Measurements from ENCODE around the gene RPS15. TPM values are rescaled to one million over a fixed set of nuclear protein-coding genes. Genes with fewer than 3 reads are reported as not detected.

Gene RPS15
- total and polyA plus RNA-seq, 8 donors, result 596 to 1,709 (median 905) TPM

- Histone ChIP-seq H3K27ac (no peak overlapping the region), H3K4me1 (peaks cover 0 to 3% (median 0%) of the 10 kb centered on the region in 3 donors), H3K4me3 (no peak overlapping the region), H3K27me3 (no peaks in the 10 kb centered on the region), H3K9me3 (no peaks in the 10 kb centered on the region), H3K36me3 (no peaks in the 10 kb centered on the region)
- FAIRE-seq (no peak), DNase-seq (peak in 1 of 6 donors; percentile 62), ATAC-seq (no peak)
- no peak for TF ChIP-seq CTCF (IDR thresholded peaks at IDR 0.05)
- 91 to 93% methylated on average over 23 of the region's 23 CpGs for WGBS, 2 donors
- intact Hi-C loops (cut with DNase I), result no loop called here
These were observed 45.8 kb downstream of the RPS15 start for GRCh38 chr19:1483979-1484428.

GRCh38 chr19:1486720-1487575, 48.8 kb downstream of the RPS15 start:
- H3K9me3 ChIP-seq, result no peaks in the 10 kb centered on the region
- H3K4me1 ChIP-seq, result peaks cover 0 to 12% (median 12%) of the 10 kb centered on the region in 3 donors
- TF ChIP-seq CTCF (IDR thresholded peaks at IDR 0.05), result no peak
- no peak overlapping the region for H3K27ac ChIP-seq
- FAIRE-seq (no peak), DNase-seq (peak in 2 of 6 donors; percentile 15 to 65), ATAC-seq (no peak)
- H3K27me3 ChIP-seq, result no peaks in the 10 kb centered on the region
- no peak overlapping the region for H3K4me3 ChIP-seq
- intact Hi-C loops (cut with DNase I), result no loop called here
- H3K36me3 ChIP-seq, result no peaks in the 10 kb centered on the region
- 94 to 97% methylated on average over 52 to 56 of the region's 56 CpGs for WGBS, 2 donors

GRCh38 chr19:1487576-1488281, 49.5 kb downstream of the RPS15 start:
- peak in 3 of 6 donors; percentile 22 to 78 (median 45) for DNase-seq
- intact Hi-C loops (cut with DNase I), result no loop called here
- no peak overlapping the region for H3K27ac ChIP-seq
- WGBS, 2 donors, result 88 to 94% methylated on average over 38 to 40 of the region's 40 CpGs
- no peak overlapping the region for H3K4me3 ChIP-seq
- ATAC-seq, result no peak
- H3K9me3 ChIP-seq, result no peaks in the 10 kb centered on the region
- no peak for TF ChIP-seq CTCF (IDR thresholded peaks at IDR 0.05)
- H3K27me3 ChIP-seq, result no peaks in the 10 kb centered on the region
- no peak for FAIRE-seq
- H3K36me3 ChIP-seq, result no peaks in the 10 kb centered on the region
- H3K4me1 ChIP-seq, result peaks cover 0 to 19% (median 12%) of the 10 kb centered on the region in 3 donors

GRCh38 chr19:1488282-1488601, 50.0 kb downstream of the RPS15 start:
- DNase-seq, result peak in 1 of 6 donors; percentile 19
- Histone ChIP-seq H3K27ac (no peak overlapping the region), H3K27me3 (no peaks in the 10 kb centered on the region), H3K36me3 (no peaks in the 10 kb centered on the region), H3K4me3 (no peak overlapping the region), H3K4me1 (peaks cover 0 to 24% (median 12%) of the 10 kb centered on the region in 3 donors), H3K9me3 (no peaks in the 10 kb centered on the region)
- intact Hi-C loops (cut with DNase I), result no loop called here
- 88 to 91% methylated on average over 11 of the region's 11 CpGs for WGBS, 2 donors
- FAIRE-seq, result no peak
- no peak for TF ChIP-seq CTCF (IDR thresholded peaks at IDR 0.05)
- no peak for ATAC-seq
